HEK293 (cell line): ENCODE data around the gene SLC25A24.

Experiments
- ATF2 ChIP-seq: fragments of 450-650 bp; formaldehyde crosslinking; IDR thresholded peaks from 2 replicates; pipeline ENCODE4 v1.5.1; 2016; ENCODE audit warnings: missing biosample characterization, missing genetic modification characterization, low read depth
- BCL11B ChIP-seq: fragments of 450-650 bp; formaldehyde crosslinking; IDR thresholded peaks from 2 replicates; pipeline ENCODE4 v1.5.1; 2016; ENCODE audit warnings: low read depth, missing biosample characterization, missing genetic modification characterization
- KLF10 ChIP-seq: fragments of 450-650 bp; IDR thresholded peaks from 2 replicates; pipeline ENCODE4 v1.5.1; 2018; ENCODE audit warnings: missing biosample characterization, mild to moderate bottlenecking, missing genetic modification characterization
- SP7 ChIP-seq: fragments of 450-650 bp; formaldehyde crosslinking; IDR thresholded peaks from 2 replicates; pipeline ENCODE4 v1.5.1; 2016; ENCODE audit warnings: missing biosample characterization, missing genetic modification characterization
- TCF7L2 ChIP-seq: IDR thresholded peaks from 2 replicates; pipeline ENCODE4 v1.6.1; 2011; ENCODE audit warnings: low read depth, mild to moderate bottlenecking, inconsistent platforms, low read length, moderate library complexity, borderline replicate concordance
- ZBTB10 ChIP-seq: fragments of 450-650 bp; formaldehyde crosslinking; IDR thresholded peaks from 2 replicates; pipeline ENCODE4 v1.5.1; 2016; ENCODE audit warnings: missing biosample characterization, missing genetic modification characterization
- ZBTB17 ChIP-seq: fragments of 450-650 bp; formaldehyde crosslinking; IDR thresholded peaks from 2 replicates; pipeline ENCODE4 v1.5.1; 2016; ENCODE audit warnings: missing biosample characterization, missing genetic modification characterization
- ZFHX2 ChIP-seq: fragments of 450-650 bp; formaldehyde crosslinking; conservative IDR thresholded peaks from 2 replicates; pipeline ENCODE4 v1.5.1; 2016; ENCODE audit warnings: missing biosample characterization, missing genetic modification characterization
- ZFP3 ChIP-seq: fragments of 450-650 bp; formaldehyde crosslinking; IDR thresholded peaks from 2 replicates; pipeline ENCODE4 v1.5.1; 2016; ENCODE audit warnings: low read depth, missing biosample characterization, missing genetic modification characterization
- ZNF132 ChIP-seq: fragments of 450-650 bp; formaldehyde crosslinking; IDR thresholded peaks from 2 replicates; pipeline ENCODE4 v1.5.1; 2017; ENCODE audit warnings: missing biosample characterization, missing genetic modification characterization, borderline replicate concordance
- ZNF133 ChIP-seq: fragments of 450-650 bp; formaldehyde crosslinking; IDR thresholded peaks from 2 replicates; pipeline ENCODE4 v1.5.1; 2016; ENCODE audit warnings: missing biosample characterization, missing genetic modification characterization
- ZNF175 ChIP-seq: fragments of 450-650 bp; formaldehyde crosslinking; IDR thresholded peaks from 2 replicates; pipeline ENCODE4 v1.5.1; 2016; ENCODE audit warnings: missing biosample characterization, missing genetic modification characterization
- ZNF19 ChIP-seq: fragments of 450-650 bp; formaldehyde crosslinking; IDR thresholded peaks from 2 replicates; pipeline ENCODE4; 2016; ENCODE audit warnings: missing biosample characterization, missing genetic modification characterization, low read depth
- ZNF2 ChIP-seq: fragments of 450-650 bp; formaldehyde crosslinking; IDR thresholded peaks from 2 replicates; pipeline ENCODE4 v1.5.1; 2016; ENCODE audit warnings: missing biosample characterization, missing genetic modification characterization
- ZNF211 ChIP-seq: fragments of 450-650 bp; formaldehyde crosslinking; IDR thresholded peaks from 2 replicates; pipeline ENCODE4 v1.5.1; 2016; ENCODE audit warnings: low read depth, missing biosample characterization, missing genetic modification characterization
- ZNF223 ChIP-seq: fragments of 450-650 bp; formaldehyde crosslinking; IDR thresholded peaks from 2 replicates; pipeline ENCODE4 v1.5.1; 2016; ENCODE audit warnings: missing biosample characterization, missing genetic modification characterization
- ZNF266 ChIP-seq: fragments of 450-650 bp; formaldehyde crosslinking; IDR thresholded peaks from 2 replicates; pipeline ENCODE4 v1.5.1; 2016; ENCODE audit warnings: missing biosample characterization, missing genetic modification characterization, low read depth
- ZNF335 ChIP-seq: fragments of 450-650 bp; formaldehyde crosslinking; conservative IDR thresholded peaks from 2 replicates; pipeline ENCODE4 v1.5.1; 2016; ENCODE audit warnings: missing biosample characterization, missing genetic modification characterization
- ZNF473 ChIP-seq: fragments of 450-650 bp; formaldehyde crosslinking; IDR thresholded peaks from 2 replicates; pipeline ENCODE4 v1.5.1; 2017; ENCODE audit warnings: missing biosample characterization, missing genetic modification characterization
- ZNF510 ChIP-seq: fragments of 450-650 bp; formaldehyde crosslinking; IDR thresholded peaks from 2 replicates; pipeline ENCODE4 v1.5.1; 2018; ENCODE audit warnings: mild to moderate bottlenecking, missing genetic modification characterization, missing biosample characterization; ENCODE audit not compliant: insufficient replicate concordance
- ZNF558 ChIP-seq: fragments of 450-650 bp; formaldehyde crosslinking; IDR thresholded peaks from 2 replicates; pipeline ENCODE4 v1.5.1; 2016; ENCODE audit warnings: missing biosample characterization, missing genetic modification characterization
- ZNF600 ChIP-seq: fragments of 450-650 bp; formaldehyde crosslinking; IDR thresholded peaks from 2 replicates; pipeline ENCODE4 v1.5.1; 2016; ENCODE audit warnings: missing biosample characterization, missing genetic modification characterization
- ZNF610 ChIP-seq: fragments of 450-650 bp; formaldehyde crosslinking; IDR thresholded peaks from 2 replicates; pipeline ENCODE4 v1.5.1; 2016; ENCODE audit warnings: missing biosample characterization, missing genetic modification characterization, borderline replicate concordance
- ZNF843 ChIP-seq: fragments of 450-650 bp; formaldehyde crosslinking; IDR thresholded peaks from 2 replicates; pipeline ENCODE4 v1.5.1; 2016; ENCODE audit warnings: missing biosample characterization, missing genetic modification characterization
- ZSCAN18 ChIP-seq: fragments of 450-650 bp; formaldehyde crosslinking; IDR thresholded peaks from 2 replicates; pipeline ENCODE4 v1.5.1; 2016; ENCODE audit warnings: missing biosample characterization, missing genetic modification characterization
- ZXDB ChIP-seq: fragments of 450-650 bp; formaldehyde crosslinking; IDR thresholded peaks from 2 replicates; pipeline ENCODE4 v1.5.1; 2016; ENCODE audit warnings: missing biosample characterization, missing genetic modification characterization
- TF ChIP-seq, protein P1 (sequence below): fragments of 450-650 bp; formaldehyde crosslinking; IDR thresholded peaks from 2 replicates; pipeline ENCODE4 v1.5.1; 2016; ENCODE audit warnings: missing biosample characterization, missing genetic modification characterization
- TF ChIP-seq, protein P2 (sequence below): fragments of 450-650 bp; formaldehyde crosslinking; IDR thresholded peaks from 2 replicates; pipeline ENCODE4 v1.5.1; 2016; ENCODE audit warnings: missing biosample characterization, missing genetic modification characterization
- TF ChIP-seq, protein P3 (sequence below): fragments of 450-650 bp; IDR thresholded peaks from 2 replicates; pipeline ENCODE4 v1.5.1; 2018; ENCODE audit warnings: missing biosample characterization, missing genetic modification characterization
- TF ChIP-seq, protein P4 (sequence below): fragments of 450-650 bp; formaldehyde crosslinking; IDR thresholded peaks from 2 replicates; pipeline ENCODE4 v1.5.1; 2016; ENCODE audit warnings: missing biosample characterization, missing genetic modification characterization

Gene SLC25A24

GRCh38 chr1:108125312-108126138, 74.6 kb downstream of the SLC25A24 start (continued):
- TF ChIP-seq ZNF610 (tag by site-specific recombination) (no peak), ZNF211 (tag by site-specific recombination) (no peak), ZFHX2 (tag by site-specific recombination) (no peak), ZNF510 (tag by site-specific recombination) (no peak), ZNF473 (tag by site-specific recombination) (no peak), ZNF600 (tag by site-specific recombination) (no peak), ZNF133 (tag by site-specific recombination) (no peak), BCL11B (tag by site-specific recombination) (no peak), ZNF2 (no peak), ZNF843 (no peak), ZNF19 (tag by site-specific recombination) (no peak), ZNF175 (no peak), ZNF266 (tag by site-specific recombination) (no peak), KLF10 (no peak), ZXDB (tag by site-specific recombination) (0 out of 2 replicates have a peak, but pooled peaks have one; percentile 9), ZSCAN18 (no peak), SP7 (peak; percentile 23; the same call in 1 of the 2 replicates), ATF2 (no peak), ZNF558 (tag by site-specific recombination) (no peak), ZBTB10 (tag by site-specific recombination) (no peak), ZNF132 (tag by site-specific recombination) (no peak), TCF7L2 (no peak), ZFP3 (tag by site-specific recombination) (no peak), ZBTB17 (tag by site-specific recombination) (peak; percentile 92), ZNF223 (tag by site-specific recombination) (no peak), ZNF335 (tag by site-specific recombination) (no peak)
- TF ChIP-seq, protein P1, sequence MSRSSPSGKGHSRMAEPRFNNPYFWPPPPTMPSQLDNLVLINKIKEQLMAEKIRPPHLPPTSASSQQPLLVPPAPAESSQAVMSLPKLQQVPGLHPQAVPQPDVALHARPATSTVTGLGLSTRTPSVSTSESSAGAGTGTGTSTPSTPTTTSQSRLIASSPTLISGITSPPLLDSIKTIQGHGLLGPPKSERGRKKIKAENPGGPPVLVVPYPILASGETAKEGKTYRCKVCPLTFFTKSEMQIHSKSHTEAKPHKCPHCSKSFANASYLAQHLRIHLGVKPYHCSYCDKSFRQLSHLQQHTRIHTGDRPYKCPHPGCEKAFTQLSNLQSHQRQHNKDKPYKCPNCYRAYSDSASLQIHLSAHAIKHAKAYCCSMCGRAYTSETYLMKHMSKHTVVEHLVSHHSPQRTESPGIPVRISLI = no peak
- TF ChIP-seq, protein P2, sequence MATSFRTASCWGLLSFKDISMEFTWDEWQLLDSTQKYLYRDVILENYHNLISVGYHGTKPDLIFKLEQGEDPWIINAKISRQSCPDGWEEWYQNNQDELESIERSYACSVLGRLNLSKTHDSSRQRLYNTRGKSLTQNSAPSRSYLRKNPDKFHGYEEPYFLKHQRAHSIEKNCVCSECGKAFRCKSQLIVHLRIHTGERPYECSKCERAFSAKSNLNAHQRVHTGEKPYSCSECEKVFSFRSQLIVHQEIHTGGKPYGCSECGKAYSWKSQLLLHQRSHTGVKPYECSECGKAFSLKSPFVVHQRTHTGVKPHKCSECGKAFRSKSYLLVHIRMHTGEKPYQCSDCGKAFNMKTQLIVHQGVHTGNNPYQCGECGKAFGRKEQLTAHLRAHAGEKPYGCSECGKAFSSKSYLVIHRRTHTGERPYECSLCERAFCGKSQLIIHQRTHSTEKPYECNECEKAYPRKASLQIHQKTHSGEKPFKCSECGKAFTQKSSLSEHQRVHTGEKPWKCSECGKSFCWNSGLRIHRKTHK (tag by site-specific recombination) = no peak
- TF ChIP-seq, protein P3, sequence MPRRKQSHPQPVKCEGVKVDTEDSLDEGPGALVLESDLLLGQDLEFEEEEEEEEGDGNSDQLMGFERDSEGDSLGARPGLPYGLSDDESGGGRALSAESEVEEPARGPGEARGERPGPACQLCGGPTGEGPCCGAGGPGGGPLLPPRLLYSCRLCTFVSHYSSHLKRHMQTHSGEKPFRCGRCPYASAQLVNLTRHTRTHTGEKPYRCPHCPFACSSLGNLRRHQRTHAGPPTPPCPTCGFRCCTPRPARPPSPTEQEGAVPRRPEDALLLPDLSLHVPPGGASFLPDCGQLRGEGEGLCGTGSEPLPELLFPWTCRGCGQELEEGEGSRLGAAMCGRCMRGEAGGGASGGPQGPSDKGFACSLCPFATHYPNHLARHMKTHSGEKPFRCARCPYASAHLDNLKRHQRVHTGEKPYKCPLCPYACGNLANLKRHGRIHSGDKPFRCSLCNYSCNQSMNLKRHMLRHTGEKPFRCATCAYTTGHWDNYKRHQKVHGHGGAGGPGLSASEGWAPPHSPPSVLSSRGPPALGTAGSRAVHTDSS = no peak
- TF ChIP-seq, protein P4, sequence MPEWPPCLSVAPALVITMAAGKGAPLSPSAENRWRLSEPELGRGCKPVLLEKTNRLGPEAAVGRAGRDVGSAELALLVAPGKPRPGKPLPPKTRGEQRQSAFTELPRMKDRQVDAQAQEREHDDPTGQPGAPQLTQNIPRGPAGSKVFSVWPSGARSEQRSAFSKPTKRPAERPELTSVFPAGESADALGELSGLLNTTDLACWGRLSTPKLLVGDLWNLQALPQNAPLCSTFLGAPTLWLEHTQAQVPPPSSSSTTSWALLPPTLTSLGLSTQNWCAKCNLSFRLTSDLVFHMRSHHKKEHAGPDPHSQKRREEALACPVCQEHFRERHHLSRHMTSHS (tag by site-specific recombination) = no peak
